ENCODE measurements around the gene DOK1. TPM values are rescaled to one million over a fixed set of nuclear protein-coding genes. Genes with fewer than 3 reads are reported as not detected.

The DOK1 gene
- total RNA-seq, 1 experiment from 2014 or later, result 6.2 TPM

GRCh38 chr2:74573747-74574562, 19.4 kb downstream of the DOK1 start:
- no peak overlapping the region for H3K27ac ChIP-seq (ENCODE audit: low read length)

DNA sequence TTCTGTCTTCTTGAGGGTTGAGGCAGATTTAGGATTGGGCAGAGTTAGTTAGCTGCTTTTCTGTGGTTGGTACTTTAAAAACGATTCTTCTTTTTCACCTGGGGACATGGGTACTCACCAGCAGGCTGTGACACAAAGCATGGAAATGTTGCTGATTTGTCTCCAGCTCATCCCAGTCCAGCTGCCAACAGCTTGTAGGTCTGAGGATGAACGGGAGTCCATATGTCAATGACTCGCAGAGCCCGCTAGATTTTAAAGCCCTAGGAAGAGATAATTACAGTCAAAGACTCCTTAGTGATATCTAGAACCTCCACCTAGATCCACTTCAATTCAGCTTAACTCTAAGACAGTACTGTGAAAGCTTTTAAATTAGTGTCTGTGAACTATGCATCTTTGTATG, 20.8 kb downstream of the DOK1 start:
- CTCF ChIA-PET, result no interaction called here
- no peaks in the 10 kb centered on the region for H3K36me3 ChIP-seq (ENCODE audit: control insufficient read depth, insufficient read depth, low read length)
- ATAC-seq (no peak), DNase-seq (ENCODE audit: low read depth, low spot score) (no peak)
- POLR2A ChIA-PET, result interaction anchor here (0.6 kb wide), 1 partner anchor 36 kb away, joined by 3 read pairs; no protein-coding TSS in a partner anchor
- H3K9me3 ChIP-seq (ENCODE audit: control insufficient read depth, insufficient read depth, low read depth, low read length), result no peaks in the 10 kb centered on the region
- no peak overlapping the region for H3K27ac ChIP-seq (ENCODE audit: low read length)
- intact Hi-C loops (cut with micrococcal nuclease; ENCODE audit: unreplicated experiment) (no loop called here), in situ Hi-C loops (cut with HindIII; ENCODE audit: low pct_unique_long_range_greater_than_20kb, low sequenced_read_pairs) (no loop called here)
- BruUV-seq (replicated peaks), result no TSS peak
- H3K4me1 ChIP-seq (ENCODE audit: control insufficient read depth, insufficient read depth, low read length), result no peaks in the 10 kb centered on the region
- TF ChIP-seq POLR2AphosphoS5 (IDR thresholded peaks at IDR 0.05; ENCODE audit: low read depth, low read length) (no peak), CTCF (IDR thresholded peaks at IDR 0.05) (no peak), SIN3A (IDR thresholded peaks at IDR 0.05; ENCODE audit: borderline replicate concordance, insufficient read depth, low read depth, low read length) (no peak), TCF7L2 (IDR thresholded peaks at IDR 0.05; ENCODE audit: low read depth, low read length) (no peak)
- TF ChIP-seq, protein P1, sequence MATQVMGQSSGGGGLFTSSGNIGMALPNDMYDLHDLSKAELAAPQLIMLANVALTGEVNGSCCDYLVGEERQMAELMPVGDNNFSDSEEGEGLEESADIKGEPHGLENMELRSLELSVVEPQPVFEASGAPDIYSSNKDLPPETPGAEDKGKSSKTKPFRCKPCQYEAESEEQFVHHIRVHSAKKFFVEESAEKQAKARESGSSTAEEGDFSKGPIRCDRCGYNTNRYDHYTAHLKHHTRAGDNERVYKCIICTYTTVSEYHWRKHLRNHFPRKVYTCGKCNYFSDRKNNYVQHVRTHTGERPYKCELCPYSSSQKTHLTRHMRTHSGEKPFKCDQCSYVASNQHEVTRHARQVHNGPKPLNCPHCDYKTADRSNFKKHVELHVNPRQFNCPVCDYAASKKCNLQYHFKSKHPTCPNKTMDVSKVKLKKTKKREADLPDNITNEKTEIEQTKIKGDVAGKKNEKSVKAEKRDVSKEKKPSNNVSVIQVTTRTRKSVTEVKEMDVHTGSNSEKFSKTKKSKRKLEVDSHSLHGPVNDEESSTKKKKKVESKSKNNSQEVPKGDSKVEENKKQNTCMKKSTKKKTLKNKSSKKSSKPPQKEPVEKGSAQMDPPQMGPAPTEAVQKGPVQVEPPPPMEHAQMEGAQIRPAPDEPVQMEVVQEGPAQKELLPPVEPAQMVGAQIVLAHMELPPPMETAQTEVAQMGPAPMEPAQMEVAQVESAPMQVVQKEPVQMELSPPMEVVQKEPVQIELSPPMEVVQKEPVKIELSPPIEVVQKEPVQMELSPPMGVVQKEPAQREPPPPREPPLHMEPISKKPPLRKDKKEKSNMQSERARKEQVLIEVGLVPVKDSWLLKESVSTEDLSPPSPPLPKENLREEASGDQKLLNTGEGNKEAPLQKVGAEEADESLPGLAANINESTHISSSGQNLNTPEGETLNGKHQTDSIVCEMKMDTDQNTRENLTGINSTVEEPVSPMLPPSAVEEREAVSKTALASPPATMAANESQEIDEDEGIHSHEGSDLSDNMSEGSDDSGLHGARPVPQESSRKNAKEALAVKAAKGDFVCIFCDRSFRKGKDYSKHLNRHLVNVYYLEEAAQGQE (IDR thresholded peaks at IDR 0.05; ENCODE audit: insufficient read depth in 1 of 2, low read depth in 2 of 2, low read length in 1 of 2), result no peak
- no peaks in the 10 kb centered on the region for H3K27me3 ChIP-seq (ENCODE audit: control insufficient read depth, insufficient read depth, low read length)
- H3K4me3 ChIP-seq (ENCODE audit: low read depth in 2 of 2, low read length in 2 of 2), result no peak overlapping the region

More at GRCh38 chr2:74573747-74574562, 19.4 kb downstream of the DOK1 start:
- Histone ChIP-seq H3K36me3 (ENCODE audit: control insufficient read depth, insufficient read depth, low read length) (no peaks in the 10 kb centered on the region), H3K27me3 (ENCODE audit: control insufficient read depth, insufficient read depth, low read length) (no peaks in the 10 kb centered on the region), H3K9me3 (ENCODE audit: control insufficient read depth, insufficient read depth, low read depth, low read length) (no peaks in the 10 kb centered on the region), H3K4me1 (ENCODE audit: control insufficient read depth, insufficient read depth, low read length) (no peaks in the 10 kb centered on the region), H3K4me3 (ENCODE audit: low read depth in 2 of 2, low read length in 2 of 2) (no peak overlapping the region)
- in situ Hi-C loops (cut with HindIII; ENCODE audit: low pct_unique_long_range_greater_than_20kb, low sequenced_read_pairs) (no loop called here), intact Hi-C loops (cut with micrococcal nuclease; ENCODE audit: unreplicated experiment) (no loop called here)
- ATAC-seq, result peak; percentile 45; the same call in 1 of the 2 replicates
- TF ChIP-seq, protein P1 (IDR thresholded peaks at IDR 0.05; ENCODE audit: insufficient read depth in 1 of 2, low read depth in 2 of 2, low read length in 1 of 2), result no peak
- no peak for TF ChIP-seq CTCF (IDR thresholded peaks at IDR 0.05)
- no peak for TF ChIP-seq TCF7L2 (IDR thresholded peaks at IDR 0.05; ENCODE audit: low read depth, low read length)
- no peak for TF ChIP-seq SIN3A (IDR thresholded peaks at IDR 0.05; ENCODE audit: borderline replicate concordance, insufficient read depth, low read depth, low read length)
- no peak for TF ChIP-seq POLR2AphosphoS5 (IDR thresholded peaks at IDR 0.05; ENCODE audit: low read depth, low read length)
- POLR2A ChIA-PET, result interaction anchor here (0.6 to 0.7 kb wide), 3 partner anchors 45 to 389 kb away, joined by 3 to 11 read pairs (median 6); partner anchors contain the start of gene AUP1
- CTCF ChIA-PET, result no interaction called here
- no peak for DNase-seq (ENCODE audit: low read depth, low spot score)
- BruUV-seq (replicated peaks), result no TSS peak

Data from Panc1 (cell line).